Measurements from ENCODE around the gene NPB.

NPB gene

GRCh38 chr17:81933178-81933699 lies 31.2 kb downstream of the NPB start:
- TF ChIP-seq FOXP2 (optimal IDR thresholded peaks at IDR 0.05; ENCODE audit: borderline replicate concordance, extremely low read depth, extremely low read length, insufficient read depth) (no peak), POLR2AphosphoS5 (IDR thresholded peaks at IDR 0.05; ENCODE audit: low read depth, low read length) (no peak; the same call in 1 of the 2 replicates)

- TF ChIP-seq, protein P1, sequence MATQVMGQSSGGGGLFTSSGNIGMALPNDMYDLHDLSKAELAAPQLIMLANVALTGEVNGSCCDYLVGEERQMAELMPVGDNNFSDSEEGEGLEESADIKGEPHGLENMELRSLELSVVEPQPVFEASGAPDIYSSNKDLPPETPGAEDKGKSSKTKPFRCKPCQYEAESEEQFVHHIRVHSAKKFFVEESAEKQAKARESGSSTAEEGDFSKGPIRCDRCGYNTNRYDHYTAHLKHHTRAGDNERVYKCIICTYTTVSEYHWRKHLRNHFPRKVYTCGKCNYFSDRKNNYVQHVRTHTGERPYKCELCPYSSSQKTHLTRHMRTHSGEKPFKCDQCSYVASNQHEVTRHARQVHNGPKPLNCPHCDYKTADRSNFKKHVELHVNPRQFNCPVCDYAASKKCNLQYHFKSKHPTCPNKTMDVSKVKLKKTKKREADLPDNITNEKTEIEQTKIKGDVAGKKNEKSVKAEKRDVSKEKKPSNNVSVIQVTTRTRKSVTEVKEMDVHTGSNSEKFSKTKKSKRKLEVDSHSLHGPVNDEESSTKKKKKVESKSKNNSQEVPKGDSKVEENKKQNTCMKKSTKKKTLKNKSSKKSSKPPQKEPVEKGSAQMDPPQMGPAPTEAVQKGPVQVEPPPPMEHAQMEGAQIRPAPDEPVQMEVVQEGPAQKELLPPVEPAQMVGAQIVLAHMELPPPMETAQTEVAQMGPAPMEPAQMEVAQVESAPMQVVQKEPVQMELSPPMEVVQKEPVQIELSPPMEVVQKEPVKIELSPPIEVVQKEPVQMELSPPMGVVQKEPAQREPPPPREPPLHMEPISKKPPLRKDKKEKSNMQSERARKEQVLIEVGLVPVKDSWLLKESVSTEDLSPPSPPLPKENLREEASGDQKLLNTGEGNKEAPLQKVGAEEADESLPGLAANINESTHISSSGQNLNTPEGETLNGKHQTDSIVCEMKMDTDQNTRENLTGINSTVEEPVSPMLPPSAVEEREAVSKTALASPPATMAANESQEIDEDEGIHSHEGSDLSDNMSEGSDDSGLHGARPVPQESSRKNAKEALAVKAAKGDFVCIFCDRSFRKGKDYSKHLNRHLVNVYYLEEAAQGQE (IDR thresholded peaks at IDR 0.05; ENCODE audit: insufficient read depth in 1 of 2, low read depth in 2 of 2, low read length in 2 of 2): no peak
- no peak for TF ChIP-seq TAF1 (IDR thresholded peaks at IDR 0.05; ENCODE audit: borderline replicate concordance, insufficient read depth, low read length)
- TF ChIP-seq SIN3A (IDR thresholded peaks at IDR 0.05; ENCODE audit: borderline replicate concordance, insufficient read depth, low read length): no peak
- no peak for TF ChIP-seq FOXP2 (optimal IDR thresholded peaks at IDR 0.05; ENCODE audit: borderline replicate concordance, extremely low read depth, extremely low read length, insufficient read depth)
Measured at GRCh38 chr17:81934098-81934757, 32.2 kb downstream of the NPB start.

DNA sequence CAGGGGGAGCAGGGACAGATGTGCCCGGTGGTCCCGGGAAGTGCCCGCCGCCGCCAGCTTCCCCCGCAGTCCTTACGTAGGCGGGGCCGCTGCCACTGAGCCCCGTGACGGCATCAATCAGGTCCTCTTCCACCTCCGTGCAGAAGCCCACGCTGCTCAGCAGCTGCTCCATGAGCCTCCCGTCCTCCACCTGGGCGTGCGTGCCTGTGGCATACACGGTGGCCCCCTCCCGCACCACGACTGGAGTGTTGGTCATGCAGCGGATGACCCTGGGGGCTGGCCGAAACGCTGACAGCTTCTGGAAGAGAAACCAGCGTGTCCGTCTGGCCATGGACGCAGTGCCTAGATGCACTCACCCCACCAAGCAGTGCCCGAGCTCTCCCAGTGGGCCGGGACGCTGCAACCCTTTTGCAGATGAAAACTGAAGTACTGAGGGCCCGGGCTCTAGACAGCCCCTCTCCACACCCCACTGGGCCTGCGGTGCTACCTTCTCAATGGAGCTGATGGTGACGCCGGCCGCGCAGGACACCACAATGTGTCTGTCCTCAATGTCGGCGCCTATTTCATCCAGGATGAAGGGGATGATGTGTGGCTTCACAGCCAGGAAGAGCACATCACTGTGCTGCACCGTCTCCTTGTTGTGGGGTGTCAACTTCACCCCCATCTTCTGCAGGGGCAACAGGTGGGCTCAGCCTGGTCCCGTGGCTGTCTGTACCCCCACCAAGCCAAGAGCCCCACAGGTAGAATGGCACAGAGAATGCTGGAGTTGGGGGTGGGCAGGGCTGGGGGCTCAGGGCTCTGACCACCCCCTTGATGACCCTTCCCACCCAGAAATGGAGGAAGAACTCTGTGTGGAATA lies 33.0 kb downstream of the NPB start:
- TF ChIP-seq, protein P1 (IDR thresholded peaks at IDR 0.05; ENCODE audit: insufficient read depth in 1 of 2, low read depth in 2 of 2, low read length in 2 of 2): no peak
- TF ChIP-seq POLR2AphosphoS5 (IDR thresholded peaks at IDR 0.05; ENCODE audit: low read depth, low read length) (no peak), SIN3A (IDR thresholded peaks at IDR 0.05; ENCODE audit: borderline replicate concordance, insufficient read depth, low read length) (no peak), TAF1 (IDR thresholded peaks at IDR 0.05; ENCODE audit: borderline replicate concordance, insufficient read depth, low read length) (no peak), FOXP2 (optimal IDR thresholded peaks at IDR 0.05; ENCODE audit: borderline replicate concordance, extremely low read depth, extremely low read length, insufficient read depth) (no peak)

DNA sequence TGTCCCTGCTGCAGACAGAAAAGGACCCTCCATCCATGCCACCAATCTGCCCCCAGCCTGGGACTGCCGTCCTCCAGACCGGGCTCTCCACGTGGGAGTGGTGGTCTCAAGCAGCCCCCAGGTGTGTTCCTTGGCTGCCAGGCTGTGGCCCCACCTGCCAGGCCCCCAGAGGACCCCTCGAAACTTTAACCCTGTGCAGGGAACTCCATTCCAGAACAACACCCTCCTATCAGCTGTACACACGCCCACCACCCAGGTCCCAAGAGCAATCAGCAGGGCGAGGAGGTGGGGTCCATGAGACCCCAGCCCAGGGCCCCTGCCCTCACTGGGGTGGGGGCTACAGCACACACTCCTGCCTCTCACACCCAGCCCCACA lies 33.7 kb downstream of the NPB start:
- TF ChIP-seq, protein P1 (IDR thresholded peaks at IDR 0.05; ENCODE audit: insufficient read depth in 1 of 2, low read depth in 2 of 2, low read length in 2 of 2): no peak
- TF ChIP-seq POLR2AphosphoS5 (IDR thresholded peaks at IDR 0.05; ENCODE audit: low read depth, low read length) (no peak), SIN3A (IDR thresholded peaks at IDR 0.05; ENCODE audit: borderline replicate concordance, insufficient read depth, low read length) (no peak), FOXP2 (optimal IDR thresholded peaks at IDR 0.05; ENCODE audit: borderline replicate concordance, extremely low read depth, extremely low read length, insufficient read depth) (no peak), TAF1 (IDR thresholded peaks at IDR 0.05; ENCODE audit: borderline replicate concordance, insufficient read depth, low read length) (no peak)

- no peak for TF ChIP-seq POLR2AphosphoS5 (IDR thresholded peaks at IDR 0.05; ENCODE audit: low read depth, low read length)
- no peak for TF ChIP-seq TAF1 (IDR thresholded peaks at IDR 0.05; ENCODE audit: borderline replicate concordance, insufficient read depth, low read length)
- no peak for TF ChIP-seq FOXP2 (optimal IDR thresholded peaks at IDR 0.05; ENCODE audit: borderline replicate concordance, extremely low read depth, extremely low read length, insufficient read depth)
- no peak for TF ChIP-seq SIN3A (IDR thresholded peaks at IDR 0.05; ENCODE audit: borderline replicate concordance, insufficient read depth, low read length)
- TF ChIP-seq, protein P1 (IDR thresholded peaks at IDR 0.05; ENCODE audit: insufficient read depth in 1 of 2, low read depth in 2 of 2, low read length in 2 of 2): no peak
Measured at GRCh38 chr17:81939218-81939617, 37.2 kb downstream of the NPB start.
